Neural progenitor cell (in vitro differentiated cells): ENCODE data around the gene PRSS8.

Experiments
- CTCF ChIP-seq: fragments of 200-600 bp; sonication (generic); IDR thresholded peaks from 2 replicates; pipeline ENCODE4 v1.5.1; 2017; ENCODE audit warnings: antibody characterized with exemption, mild to moderate bottlenecking
- EZH2 ChIP-seq: fragments of 200-600 bp; sonication (generic); IDR thresholded peaks from 2 replicates; pipeline ENCODE4 v1.6.1; 2017; ENCODE audit warnings: antibody characterized with exemption, mild to moderate bottlenecking, moderate library complexity
- EZH2phosphoT487 ChIP-seq: fragments of 200-600 bp; sonication (generic); IDR thresholded peaks from 2 replicates; pipeline ENCODE4 v1.6.1; 2017; ENCODE audit warnings: antibody characterized with exemption

GRCh38 chr16:31125844-31126243 is 9.7 kb downstream of the PRSS8 start:
- no peak for TF ChIP-seq CTCF
- no peak for TF ChIP-seq EZH2
- TF ChIP-seq EZH2phosphoT487, result no peak
